ENCODE measurements around the gene POLD3.

POLD3 gene

DNA sequence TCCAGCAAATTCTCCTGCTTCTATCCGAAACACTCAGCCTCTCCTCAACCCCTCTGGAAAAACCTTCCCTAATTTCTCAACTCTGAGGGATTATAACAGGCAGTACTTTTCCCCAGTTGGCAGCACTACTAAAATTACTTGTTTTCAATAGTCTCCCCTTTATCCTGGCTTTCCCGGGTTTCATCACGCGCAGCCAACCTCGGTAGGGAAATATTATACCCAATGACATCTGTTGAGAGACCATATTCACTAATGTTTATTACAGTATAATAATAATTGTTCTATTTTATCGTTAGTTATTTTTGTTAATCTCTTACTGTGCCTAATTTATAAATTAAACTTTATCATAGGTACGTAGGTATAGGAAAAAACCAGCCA, 330 bp upstream of the POLD3 start:
- no peak for TF ChIP-seq SIN3A (IDR thresholded peaks at IDR 0.05; ENCODE audit: borderline replicate concordance, insufficient read depth, low read length)
- TF ChIP-seq POLR2AphosphoS5 (IDR thresholded peaks at IDR 0.05; ENCODE audit: low read depth, low read length) = no peak
- no peak for TF ChIP-seq FOXP2 (optimal IDR thresholded peaks at IDR 0.05; ENCODE audit: borderline replicate concordance, extremely low read depth, extremely low read length, insufficient read depth)
- no peak for TF ChIP-seq TAF1 (IDR thresholded peaks at IDR 0.05; ENCODE audit: borderline replicate concordance, insufficient read depth, low read length)
- TF ChIP-seq, protein P1, sequence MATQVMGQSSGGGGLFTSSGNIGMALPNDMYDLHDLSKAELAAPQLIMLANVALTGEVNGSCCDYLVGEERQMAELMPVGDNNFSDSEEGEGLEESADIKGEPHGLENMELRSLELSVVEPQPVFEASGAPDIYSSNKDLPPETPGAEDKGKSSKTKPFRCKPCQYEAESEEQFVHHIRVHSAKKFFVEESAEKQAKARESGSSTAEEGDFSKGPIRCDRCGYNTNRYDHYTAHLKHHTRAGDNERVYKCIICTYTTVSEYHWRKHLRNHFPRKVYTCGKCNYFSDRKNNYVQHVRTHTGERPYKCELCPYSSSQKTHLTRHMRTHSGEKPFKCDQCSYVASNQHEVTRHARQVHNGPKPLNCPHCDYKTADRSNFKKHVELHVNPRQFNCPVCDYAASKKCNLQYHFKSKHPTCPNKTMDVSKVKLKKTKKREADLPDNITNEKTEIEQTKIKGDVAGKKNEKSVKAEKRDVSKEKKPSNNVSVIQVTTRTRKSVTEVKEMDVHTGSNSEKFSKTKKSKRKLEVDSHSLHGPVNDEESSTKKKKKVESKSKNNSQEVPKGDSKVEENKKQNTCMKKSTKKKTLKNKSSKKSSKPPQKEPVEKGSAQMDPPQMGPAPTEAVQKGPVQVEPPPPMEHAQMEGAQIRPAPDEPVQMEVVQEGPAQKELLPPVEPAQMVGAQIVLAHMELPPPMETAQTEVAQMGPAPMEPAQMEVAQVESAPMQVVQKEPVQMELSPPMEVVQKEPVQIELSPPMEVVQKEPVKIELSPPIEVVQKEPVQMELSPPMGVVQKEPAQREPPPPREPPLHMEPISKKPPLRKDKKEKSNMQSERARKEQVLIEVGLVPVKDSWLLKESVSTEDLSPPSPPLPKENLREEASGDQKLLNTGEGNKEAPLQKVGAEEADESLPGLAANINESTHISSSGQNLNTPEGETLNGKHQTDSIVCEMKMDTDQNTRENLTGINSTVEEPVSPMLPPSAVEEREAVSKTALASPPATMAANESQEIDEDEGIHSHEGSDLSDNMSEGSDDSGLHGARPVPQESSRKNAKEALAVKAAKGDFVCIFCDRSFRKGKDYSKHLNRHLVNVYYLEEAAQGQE (IDR thresholded peaks at IDR 0.05; ENCODE audit: insufficient read depth in 1 of 2, low read depth in 2 of 2, low read length in 2 of 2) = no peak

DNA sequence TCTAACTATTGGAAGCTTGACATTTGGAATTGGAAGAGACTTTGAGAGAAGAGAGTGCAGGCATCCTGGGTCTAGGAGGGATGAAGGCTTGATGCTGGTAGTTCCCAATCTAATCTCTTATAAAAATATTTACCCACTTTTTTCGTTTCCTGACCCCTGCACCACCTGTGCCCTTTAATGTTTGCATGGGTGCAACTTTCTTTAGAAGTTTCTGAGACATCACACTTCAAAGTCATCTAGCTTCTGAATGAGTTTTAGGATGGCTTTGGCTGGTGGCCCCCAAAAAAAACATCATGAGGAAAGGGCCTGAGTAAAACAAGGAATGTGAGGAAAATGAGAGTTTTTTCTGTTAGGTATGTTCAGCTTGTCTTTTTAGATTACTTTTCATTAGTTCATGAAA, 1.1 kb downstream of the POLD3 start:
- no peak for TF ChIP-seq TAF1 (IDR thresholded peaks at IDR 0.05; ENCODE audit: borderline replicate concordance, insufficient read depth, low read length)
- no peak for TF ChIP-seq FOXP2 (optimal IDR thresholded peaks at IDR 0.05; ENCODE audit: borderline replicate concordance, extremely low read depth, extremely low read length, insufficient read depth)
- TF ChIP-seq, protein P1 (IDR thresholded peaks at IDR 0.05; ENCODE audit: insufficient read depth in 1 of 2, low read depth in 2 of 2, low read length in 2 of 2) = no peak
- no peak for TF ChIP-seq SIN3A (IDR thresholded peaks at IDR 0.05; ENCODE audit: borderline replicate concordance, insufficient read depth, low read length)
- no peak for TF ChIP-seq POLR2AphosphoS5 (IDR thresholded peaks at IDR 0.05; ENCODE audit: low read depth, low read length)

DNA sequence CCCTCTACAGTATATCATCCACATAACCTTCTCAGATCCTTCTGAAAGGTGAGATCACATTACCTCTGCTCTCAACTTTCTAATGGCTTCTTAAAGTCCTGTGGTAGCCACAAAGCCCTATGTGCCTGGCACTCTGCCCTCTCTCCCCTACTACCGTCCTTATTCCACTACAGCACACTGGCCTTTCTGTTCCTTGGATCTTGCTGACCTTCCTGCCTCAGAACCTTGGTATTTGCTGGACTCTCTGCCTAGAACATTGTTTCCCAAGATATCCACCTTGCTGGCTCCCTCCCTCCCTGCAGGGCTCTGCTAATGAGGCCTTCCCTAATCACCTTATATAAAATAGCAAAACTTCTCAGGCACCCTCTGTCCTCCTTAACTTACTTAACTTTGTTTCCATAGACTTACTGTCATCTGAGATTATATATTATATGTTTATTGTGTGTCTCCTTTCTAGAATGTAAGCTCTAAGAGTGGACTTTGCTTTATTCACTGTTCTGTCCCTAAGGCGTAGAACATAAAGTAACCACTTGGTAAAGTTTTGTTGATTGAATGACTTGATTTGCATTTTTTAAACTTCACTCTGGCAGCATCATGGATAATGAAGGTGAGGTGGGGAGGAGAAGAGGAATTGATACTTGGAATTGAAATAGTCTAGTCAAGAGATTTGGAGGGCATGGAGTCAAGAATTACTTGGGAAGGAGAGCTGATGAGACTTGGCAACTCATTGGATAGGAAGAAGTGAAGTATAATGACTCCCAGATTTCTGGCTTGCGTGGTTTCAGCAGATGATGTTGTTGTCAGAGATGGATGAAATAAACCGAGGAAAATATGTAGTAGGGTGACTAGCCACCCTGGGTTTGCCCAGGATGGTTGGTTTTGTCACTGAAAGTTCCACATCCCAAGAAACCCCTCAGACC, 10.5 kb downstream of the POLD3 start:
- TF ChIP-seq POLR2AphosphoS5 (IDR thresholded peaks at IDR 0.05; ENCODE audit: low read depth, low read length) (no peak), SIN3A (IDR thresholded peaks at IDR 0.05; ENCODE audit: borderline replicate concordance, insufficient read depth, low read length) (no peak), FOXP2 (optimal IDR thresholded peaks at IDR 0.05; ENCODE audit: borderline replicate concordance, extremely low read depth, extremely low read length, insufficient read depth) (no peak), TAF1 (IDR thresholded peaks at IDR 0.05; ENCODE audit: borderline replicate concordance, insufficient read depth, low read length) (no peak)
- TF ChIP-seq, protein P1 (IDR thresholded peaks at IDR 0.05; ENCODE audit: insufficient read depth in 1 of 2, low read depth in 2 of 2, low read length in 2 of 2) = no peak

DNA sequence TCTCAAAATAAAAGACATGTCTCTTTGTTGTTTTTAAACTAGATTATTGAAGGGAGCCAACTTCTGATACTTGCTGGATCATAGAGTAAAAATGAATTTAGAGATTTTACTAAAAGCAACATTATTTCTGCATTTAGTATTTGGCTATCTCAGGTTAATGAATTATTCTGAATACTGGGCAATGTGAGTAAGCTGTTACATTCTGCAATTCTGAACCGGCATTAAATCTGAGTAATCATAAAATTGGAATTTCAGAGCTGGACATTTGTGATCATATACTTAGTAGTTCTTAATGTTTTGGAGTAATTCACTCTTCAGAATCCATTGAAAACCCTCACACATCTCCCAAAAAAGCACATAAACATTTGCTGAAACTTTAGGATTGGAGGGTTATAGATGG, 11.5 kb downstream of the POLD3 start:
- TF ChIP-seq POLR2AphosphoS5 (IDR thresholded peaks at IDR 0.05; ENCODE audit: low read depth, low read length) = no peak
- no peak for TF ChIP-seq SIN3A (IDR thresholded peaks at IDR 0.05; ENCODE audit: borderline replicate concordance, insufficient read depth, low read length)
- TF ChIP-seq TAF1 (IDR thresholded peaks at IDR 0.05; ENCODE audit: borderline replicate concordance, insufficient read depth, low read length) = no peak
- TF ChIP-seq, protein P1 (IDR thresholded peaks at IDR 0.05; ENCODE audit: insufficient read depth in 1 of 2, low read depth in 2 of 2, low read length in 2 of 2) = no peak
- TF ChIP-seq FOXP2 (optimal IDR thresholded peaks at IDR 0.05; ENCODE audit: borderline replicate concordance, extremely low read depth, extremely low read length, insufficient read depth) = no peak

Measured in PFSK-1 (cell line).